Measurements from ENCODE around the gene OSBPL1A.

OSBPL1A gene

GRCh38 chr18:24219561-24220317 is 177.9 kb downstream of the OSBPL1A start:
- no peak for DNase-seq (ENCODE audit: low spot score)

GRCh38 chr18:24214913-24215312 is 182.7 kb downstream of the OSBPL1A start:
- no peak for DNase-seq (ENCODE audit: low spot score)

GRCh38 chr18:24214144-24214543 is 183.5 kb downstream of the OSBPL1A start:
- no peak for DNase-seq (ENCODE audit: low spot score)

- no peak for DNase-seq (ENCODE audit: low spot score)
These were observed 184.7 kb downstream of the OSBPL1A start for GRCh38 chr18:24212939-24213338.

- no peak for DNase-seq (ENCODE audit: low spot score)
These were observed 188.1 kb downstream of the OSBPL1A start for GRCh38 chr18:24209558-24209957.

- no peak for DNase-seq (ENCODE audit: low spot score)
These were observed 189.2 kb downstream of the OSBPL1A start for GRCh38 chr18:24208270-24209035.

GRCh38 chr18:24204904-24205303 is 192.7 kb downstream of the OSBPL1A start:
- no peak for DNase-seq (ENCODE audit: low spot score)

GRCh38 chr18:24201699-24202687 is 195.6 kb downstream of the OSBPL1A start:
- DNase-seq (ENCODE audit: low spot score): no peak

GRCh38 chr18:24200494-24201290 is 196.9 kb downstream of the OSBPL1A start:
- no peak for DNase-seq (ENCODE audit: low spot score)

- DNase-seq (ENCODE audit: low spot score): no peak
These were observed 198.2 kb downstream of the OSBPL1A start for GRCh38 chr18:24199372-24199962.

GRCh38 chr18:24198461-24198860 is 199.2 kb downstream of the OSBPL1A start:
- DNase-seq (ENCODE audit: low spot score): no peak

- no peak for DNase-seq (ENCODE audit: low spot score)
These were observed 200.2 kb downstream of the OSBPL1A start for GRCh38 chr18:24197412-24197811.

- no peak for DNase-seq (ENCODE audit: low spot score)
These were observed 200.9 kb downstream of the OSBPL1A start for GRCh38 chr18:24196764-24197163.

GRCh38 chr18:24195296-24196053 is 202.1 kb downstream of the OSBPL1A start:
- DNase-seq (ENCODE audit: low spot score): no peak

GRCh38 chr18:24190590-24190989 is 207.0 kb downstream of the OSBPL1A start:
- no peak for DNase-seq (ENCODE audit: low spot score)

GRCh38 chr18:24189664-24190346 is 207.8 kb downstream of the OSBPL1A start:
- DNase-seq (ENCODE audit: low spot score): no peak

GRCh38 chr18:24189007-24189528 is 208.6 kb downstream of the OSBPL1A start:
- no peak for DNase-seq (ENCODE audit: low spot score)

GRCh38 chr18:24188120-24188519 is 209.5 kb downstream of the OSBPL1A start:
- no peak for DNase-seq (ENCODE audit: low spot score)

- DNase-seq (ENCODE audit: low spot score): no peak
These were observed 209.9 kb downstream of the OSBPL1A start for GRCh38 chr18:24187689-24188088.

All from hematopoietic multipotent progenitor cell treated with erythropoietin and hydrocortisone succinate and interleukin-3 and kit ligand, for 17 days (in vitro differentiated cells).